ENCODE measurements around the gene TMEM97. TPM values are rescaled to one million over a fixed set of nuclear protein-coding genes. Genes with fewer than 3 reads are reported as not detected.

TMEM97 gene
- total and polyA plus RNA-seq, 2 experiments from 2014 or later = 101 to 216 TPM

DNA sequence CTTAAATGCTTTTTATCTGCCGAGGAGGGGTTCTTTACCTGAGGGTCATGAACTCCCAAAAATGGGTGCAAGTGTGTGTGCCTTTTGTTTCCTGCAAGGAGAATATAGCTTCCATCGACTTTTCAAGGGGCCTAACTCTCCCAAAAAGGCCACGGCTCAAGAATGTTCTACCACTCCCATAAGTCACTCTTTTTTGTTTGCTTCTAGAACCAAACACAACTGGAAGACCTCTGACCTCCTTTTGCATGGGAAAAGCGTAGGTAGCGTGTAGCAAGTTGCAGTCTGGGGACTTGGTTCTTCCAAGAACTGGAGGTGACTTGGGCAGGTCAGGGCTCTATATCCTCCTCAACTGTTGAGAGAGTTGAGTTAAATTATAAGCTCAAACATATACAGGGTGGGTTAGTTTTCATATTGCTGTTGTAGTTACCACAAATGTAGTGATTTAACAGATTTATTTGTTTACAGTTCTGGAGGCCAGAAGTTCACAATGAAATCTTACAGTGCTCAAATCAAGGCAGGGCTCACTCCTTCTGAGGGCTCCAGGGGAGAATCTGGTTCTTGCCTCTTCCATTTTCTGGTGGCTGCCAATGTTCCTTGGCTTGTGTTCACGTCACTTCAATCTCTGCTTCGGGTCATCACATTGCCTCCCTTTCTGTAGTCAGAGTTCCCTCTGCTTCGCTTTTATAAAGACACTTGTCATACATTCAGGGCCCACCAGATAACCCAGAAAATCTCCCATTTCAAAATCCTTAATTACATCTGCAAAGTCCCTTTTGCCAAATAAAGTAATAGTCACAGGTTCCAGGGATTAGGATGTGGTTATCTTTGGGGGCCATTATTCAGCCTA is 1.4 kb downstream of the TMEM97 start (continued):
- TF ChIP-seq, protein P1, sequence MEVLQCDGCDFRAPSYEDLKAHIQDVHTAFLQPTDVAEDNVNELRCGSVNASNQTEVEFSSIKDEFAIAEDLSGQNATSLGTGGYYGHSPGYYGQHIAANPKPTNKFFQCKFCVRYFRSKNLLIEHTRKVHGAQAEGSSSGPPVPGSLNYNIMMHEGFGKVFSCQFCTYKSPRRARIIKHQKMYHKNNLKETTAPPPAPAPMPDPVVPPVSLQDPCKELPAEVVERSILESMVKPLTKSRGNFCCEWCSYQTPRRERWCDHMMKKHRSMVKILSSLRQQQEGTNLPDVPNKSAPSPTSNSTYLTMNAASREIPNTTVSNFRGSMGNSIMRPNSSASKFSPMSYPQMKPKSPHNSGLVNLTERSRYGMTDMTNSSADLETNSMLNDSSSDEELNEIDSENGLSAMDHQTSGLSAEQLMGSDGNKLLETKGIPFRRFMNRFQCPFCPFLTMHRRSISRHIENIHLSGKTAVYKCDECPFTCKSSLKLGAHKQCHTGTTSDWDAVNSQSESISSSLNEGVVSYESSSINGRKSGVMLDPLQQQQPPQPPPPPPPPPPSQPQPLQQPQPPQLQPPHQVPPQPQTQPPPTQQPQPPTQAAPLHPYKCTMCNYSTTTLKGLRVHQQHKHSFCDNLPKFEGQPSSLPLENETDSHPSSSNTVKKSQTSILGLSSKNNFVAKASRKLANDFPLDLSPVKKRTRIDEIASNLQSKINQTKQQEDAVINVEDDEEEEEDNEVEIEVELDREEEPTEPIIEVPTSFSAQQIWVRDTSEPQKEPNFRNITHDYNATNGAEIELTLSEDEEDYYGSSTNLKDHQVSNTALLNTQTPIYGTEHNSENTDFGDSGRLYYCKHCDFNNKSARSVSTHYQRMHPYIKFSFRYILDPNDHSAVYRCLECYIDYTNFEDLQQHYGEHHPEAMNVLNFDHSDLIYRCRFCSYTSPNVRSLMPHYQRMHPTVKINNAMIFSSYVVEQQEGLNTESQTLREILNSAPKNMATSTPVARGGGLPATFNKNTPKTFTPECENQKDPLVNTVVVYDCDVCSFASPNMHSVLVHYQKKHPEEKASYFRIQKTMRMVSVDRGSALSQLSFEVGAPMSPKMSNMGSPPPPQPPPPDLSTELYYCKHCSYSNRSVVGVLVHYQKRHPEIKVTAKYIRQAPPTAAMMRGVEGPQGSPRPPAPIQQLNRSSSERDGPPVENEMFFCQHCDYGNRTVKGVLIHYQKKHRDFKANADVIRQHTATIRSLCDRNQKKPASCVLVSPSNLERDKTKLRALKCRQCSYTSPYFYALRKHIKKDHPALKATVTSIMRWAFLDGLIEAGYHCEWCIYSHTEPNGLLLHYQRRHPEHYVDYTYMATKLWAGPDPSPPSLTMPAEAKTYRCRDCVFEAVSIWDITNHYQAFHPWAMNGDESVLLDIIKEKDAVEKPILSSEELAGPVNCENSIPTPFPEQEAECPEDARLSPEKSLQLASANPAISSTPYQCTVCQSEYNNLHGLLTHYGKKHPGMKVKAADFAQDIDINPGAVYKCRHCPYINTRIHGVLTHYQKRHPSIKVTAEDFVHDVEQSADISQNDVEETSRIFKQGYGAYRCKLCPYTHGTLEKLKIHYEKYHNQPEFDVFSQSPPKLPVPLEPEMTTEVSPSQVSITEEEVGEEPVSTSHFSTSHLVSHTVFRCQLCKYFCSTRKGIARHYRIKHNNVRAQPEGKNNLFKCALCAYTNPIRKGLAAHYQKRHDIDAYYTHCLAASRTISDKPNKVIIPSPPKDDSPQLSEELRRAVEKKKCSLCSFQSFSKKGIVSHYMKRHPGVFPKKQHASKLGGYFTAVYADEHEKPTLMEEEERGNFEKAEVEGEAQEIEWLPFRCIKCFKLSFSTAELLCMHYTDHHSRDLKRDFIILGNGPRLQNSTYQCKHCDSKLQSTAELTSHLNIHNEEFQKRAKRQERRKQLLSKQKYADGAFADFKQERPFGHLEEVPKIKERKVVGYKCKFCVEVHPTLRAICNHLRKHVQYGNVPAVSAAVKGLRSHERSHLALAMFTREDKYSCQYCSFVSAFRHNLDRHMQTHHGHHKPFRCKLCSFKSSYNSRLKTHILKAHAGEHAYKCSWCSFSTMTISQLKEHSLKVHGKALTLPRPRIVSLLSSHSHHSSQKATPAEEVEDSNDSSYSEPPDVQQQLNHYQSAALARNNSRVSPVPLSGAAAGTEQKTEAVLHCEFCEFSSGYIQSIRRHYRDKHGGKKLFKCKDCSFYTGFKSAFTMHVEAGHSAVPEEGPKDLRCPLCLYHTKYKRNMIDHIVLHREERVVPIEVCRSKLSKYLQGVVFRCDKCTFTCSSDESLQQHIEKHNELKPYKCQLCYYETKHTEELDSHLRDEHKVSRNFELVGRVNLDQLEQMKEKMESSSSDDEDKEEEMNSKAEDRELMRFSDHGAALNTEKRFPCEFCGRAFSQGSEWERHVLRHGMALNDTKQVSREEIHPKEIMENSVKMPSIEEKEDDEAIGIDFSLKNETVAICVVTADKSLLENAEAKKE (CRISPR knock-in tag; IDR thresholded peaks at IDR 0.05) = no peak

DNA sequence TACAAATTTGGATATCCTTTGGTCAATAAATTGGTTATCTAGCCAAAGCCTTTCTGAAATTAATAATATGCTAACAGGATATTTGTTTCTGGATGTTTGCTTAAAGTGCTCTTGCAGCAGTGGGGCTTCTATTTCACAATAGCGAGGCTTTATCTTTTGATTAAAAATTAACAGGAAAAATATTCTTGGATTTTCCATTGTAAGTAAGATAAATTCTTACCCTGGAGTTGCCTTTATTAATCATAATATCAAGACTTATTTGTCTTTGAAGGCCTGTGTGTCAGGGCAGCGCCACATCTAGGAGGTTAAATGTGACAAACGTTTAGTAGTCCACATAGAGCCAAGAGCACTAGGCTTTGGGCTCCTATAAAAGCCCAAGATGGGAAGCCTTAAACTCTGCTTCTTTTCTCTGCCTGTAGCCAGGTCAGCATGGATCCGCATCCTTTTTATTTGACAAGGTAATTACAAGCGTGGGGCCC is 5.3 kb downstream of the TMEM97 start:
- Mint-ChIP-seq H3K4me1 (peaks cover 30% of the 10 kb centered on the region), H3K4me3 (no peak overlapping the region), H3K27me3 (ENCODE audit: insufficient read depth, low read depth, poor library complexity) (peaks cover 9% of the 10 kb centered on the region), H3K36me3 (ENCODE audit: low read depth) (peaks cover 71% of the 10 kb centered on the region), H3K9me3 (no peaks in the 10 kb centered on the region), H3K27ac (no peak overlapping the region)
- ATAC-seq = no peak
- no peak overlapping the region for H2AFZ ChIP-seq
- peak overlapping the region; percentile 7 for H3K27ac ChIP-seq (ENCODE audit: low read depth)
- no peak overlapping the region for H3K4me3 ChIP-seq
- H4K20me1 ChIP-seq (replicated peaks; ENCODE audit: insufficient read depth) = peaks cover 74% of the 10 kb centered on the region
- H3F3A ChIP-seq (replicated peaks; ENCODE audit: low read depth) = peaks cover 26% of the 10 kb centered on the region; the same call in 1 of the 2 replicates
- H3K4me1 ChIP-seq (ENCODE audit: insufficient read depth) = peaks cover 40% of the 10 kb centered on the region
- H3K9me2 ChIP-seq (ENCODE audit: insufficient read depth) = no peaks in the 10 kb centered on the region
- no peak for DNase-seq (ENCODE audit: low spot score)
- H3K79me2 ChIP-seq (replicated peaks; ENCODE audit: insufficient read depth) = peaks cover 69% of the 10 kb centered on the region
- peak overlapping the region; percentile 27; the same call in 1 of the 2 replicates for H3K4me2 ChIP-seq
- no peaks in the 10 kb centered on the region for H3K27me3 ChIP-seq (ENCODE audit: insufficient read depth)
- H3K36me3 ChIP-seq (ENCODE audit: insufficient read depth) = peaks cover 22% of the 10 kb centered on the region
- TF ChIP-seq CTCF (conservative IDR thresholded peaks at IDR 0.05; ENCODE audit: low read depth in 2 of 2) = no peak
- no peak for TF ChIP-seq EZH2 (IDR thresholded peaks at IDR 0.05; ENCODE audit: low read depth, unreplicated experiment)
- TF ChIP-seq CREB1 (CRISPR knock-in tag; IDR thresholded peaks at IDR 0.05; ENCODE audit: low read depth) = no peak
- TF ChIP-seq, protein P1 (CRISPR knock-in tag; IDR thresholded peaks at IDR 0.05) = no peak

Data from GM23338 (cell line).